Fibroblast of lung (primary cell): ENCODE measurements around the gene KIF19. TPM values are rescaled to one million over a fixed set of nuclear protein-coding genes. Genes with fewer than 3 reads are reported as not detected.

Source experiments
- DNase-seq, 2 donors: peaks; one replicate each; pipeline versions ENCODE4 v3.0.0 to v3.0.0-alpha.2; 2010; ENCODE audit warnings: low read depth in 2 of 2
- H2AFZ ChIP-seq: 2 replicates; pipeline ENCODE4 v1.5.1; 2012; ENCODE audit warnings: low read length, control low read depth, inconsistent platforms
- H3K27ac ChIP-seq: 2 replicates; pipeline ENCODE4 v1.5.1; 2011; ENCODE audit warnings: low read length, control low read depth; ENCODE audit not compliant: insufficient read depth
- H3K27me3 ChIP-seq: 2 replicates; pipeline ENCODE4 v1.5.1; 2011; ENCODE audit warnings: mild to moderate bottlenecking, low read length; ENCODE audit not compliant: control insufficient read depth, insufficient read depth
- H3K36me3 ChIP-seq: 2 replicates; pipeline ENCODE4 v1.5.1; 2011; ENCODE audit warnings: low read length; ENCODE audit not compliant: control insufficient read depth, insufficient read depth
- H3K4me1 ChIP-seq: 2 replicates; pipeline ENCODE4 v1.5.1; 2011; ENCODE audit warnings: low read length; ENCODE audit not compliant: control insufficient read depth, insufficient read depth; ENCODE audit errors: extremely low read depth
- H3K4me2 ChIP-seq: 2 replicates; pipeline ENCODE4 v1.5.1; 2011; ENCODE audit warnings: low read length, control low read depth; ENCODE audit not compliant: insufficient read depth; ENCODE audit errors: extremely low read depth
- H3K4me3 ChIP-seq, 4 experiments: fragments of 200-600 bp in 1 of 4; sonication (generic) in 1 of 4; replicated peaks in 1 of 4; 2 replicates each; pipeline ENCODE4 v1.5.1; 2011 to 2016; ENCODE audit warnings: low read length in 4 of 4, low read depth in 3 of 4, mild to moderate bottlenecking in 3 of 4, control low read depth in 2 of 4, inconsistent platforms in 1 of 4, mixed read lengths in 1 of 4; ENCODE audit not compliant: insufficient read depth in 1 of 4; ENCODE audit errors: control extremely low read depth in 1 of 4
- H3K79me2 ChIP-seq: 2 replicates; pipeline ENCODE4 v1.5.1; 2012; ENCODE audit warnings: mild to moderate bottlenecking, low read length, inconsistent platforms; ENCODE audit not compliant: control insufficient read depth, insufficient read depth
- H3K9ac ChIP-seq: 2 replicates; pipeline ENCODE4 v1.5.1; 2011; ENCODE audit warnings: mild to moderate bottlenecking, low read length, control low read depth; ENCODE audit not compliant: insufficient read depth
- H3K9me3 ChIP-seq: 2 replicates; pipeline ENCODE4 v1.5.1; 2012; ENCODE audit warnings: low read depth, low read length; ENCODE audit not compliant: control insufficient read depth, insufficient read depth
- H4K20me1 ChIP-seq: 2 replicates; pipeline ENCODE4 v1.5.1; 2011; ENCODE audit warnings: low read length; ENCODE audit not compliant: control insufficient read depth, insufficient read depth; ENCODE audit errors: extremely low read depth
- EZH2 ChIP-seq: IDR thresholded peaks from 2 replicates; pipeline ENCODE4 v1.5.1; 2012; ENCODE audit warnings: low read length, control low read depth, mild to moderate bottlenecking; ENCODE audit errors: missing control alignments
- polyA plus RNA-seq, 2 donors: library from polyadenylated mRNA; depleted of rRNA in 1 of 2; stranded (reverse) in 1 of 2; unstranded in 1 of 2; fragments of >200 nt; gene quantifications; 2 replicates each; pipeline ENCODE4 v1.2.1, GENCODE V29; 2011 to 2012; ENCODE audit warnings: missing spikeins in 1 of 2
- total RNA-seq: library from RNA; depleted of rRNA; stranded (reverse); fragments of >200 nt; gene quantifications from 2 replicates; pipeline ENCODE4 v1.2.1, GENCODE V29; 2014
- TF ChIP-seq, protein P1 (sequence below), 2 donors: IDR thresholded peaks in 1 of 2; conservative IDR thresholded peaks in 1 of 2; 1 replicate in 1 of 2; 2 replicates in 1 of 2; pipeline ENCODE4 v1.5.1; 2011 to 2012; ENCODE audit warnings: low read length in 2 of 2, control low read depth in 1 of 2, inconsistent platforms in 1 of 2, low read depth in 1 of 2, mild to moderate bottlenecking in 1 of 2

The KIF19 gene
- total and polyA plus RNA-seq, 2 donors (not counting 1 experiment from before 2014, with no cell fraction given) = under 0.01 TPM; not detected in 1

- TF ChIP-seq, protein P1, sequence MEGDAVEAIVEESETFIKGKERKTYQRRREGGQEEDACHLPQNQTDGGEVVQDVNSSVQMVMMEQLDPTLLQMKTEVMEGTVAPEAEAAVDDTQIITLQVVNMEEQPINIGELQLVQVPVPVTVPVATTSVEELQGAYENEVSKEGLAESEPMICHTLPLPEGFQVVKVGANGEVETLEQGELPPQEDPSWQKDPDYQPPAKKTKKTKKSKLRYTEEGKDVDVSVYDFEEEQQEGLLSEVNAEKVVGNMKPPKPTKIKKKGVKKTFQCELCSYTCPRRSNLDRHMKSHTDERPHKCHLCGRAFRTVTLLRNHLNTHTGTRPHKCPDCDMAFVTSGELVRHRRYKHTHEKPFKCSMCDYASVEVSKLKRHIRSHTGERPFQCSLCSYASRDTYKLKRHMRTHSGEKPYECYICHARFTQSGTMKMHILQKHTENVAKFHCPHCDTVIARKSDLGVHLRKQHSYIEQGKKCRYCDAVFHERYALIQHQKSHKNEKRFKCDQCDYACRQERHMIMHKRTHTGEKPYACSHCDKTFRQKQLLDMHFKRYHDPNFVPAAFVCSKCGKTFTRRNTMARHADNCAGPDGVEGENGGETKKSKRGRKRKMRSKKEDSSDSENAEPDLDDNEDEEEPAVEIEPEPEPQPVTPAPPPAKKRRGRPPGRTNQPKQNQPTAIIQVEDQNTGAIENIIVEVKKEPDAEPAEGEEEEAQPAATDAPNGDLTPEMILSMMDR (conservative IDR thresholded peaks at IDR 0.05 in 1 of 2, IDR thresholded peaks at IDR 0.05 in 1 of 2; ENCODE audit: low read depth in 1 of 2, low read length in 2 of 2) = no peak
- TF ChIP-seq EZH2 = no peak
- peak in 1 of 2 donors; percentile 21 for DNase-seq
- H3K79me2 ChIP-seq = no peaks in the 10 kb centered on the region
Measured at GRCh38 chr17:74307984-74308773, 17.8 kb upstream of the KIF19 start.

DNA sequence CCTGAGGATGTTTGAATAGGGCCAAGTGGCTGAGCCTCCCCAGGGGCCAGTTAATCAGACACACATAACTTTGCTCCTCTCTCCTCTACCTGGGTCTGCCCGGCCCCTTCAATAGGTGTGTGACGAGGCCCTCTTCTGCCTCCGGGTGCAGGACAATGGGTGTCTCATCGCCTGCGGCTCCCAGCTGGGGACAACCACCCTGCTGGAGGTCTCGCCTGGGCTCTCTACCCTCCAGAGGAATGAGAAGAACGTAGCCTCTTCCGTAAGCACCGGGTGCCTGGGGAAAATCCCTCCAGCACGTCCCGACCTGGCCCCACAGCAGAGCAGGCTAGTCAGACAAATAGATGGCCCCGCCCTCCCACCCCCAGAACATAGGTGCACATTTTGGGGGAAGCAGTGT, 16.1 kb upstream of the KIF19 start:
- H3K36me3 ChIP-seq = no peaks in the 10 kb centered on the region
- no peak overlapping the region for H3K9ac ChIP-seq
- H3K4me1 ChIP-seq = no peaks in the 10 kb centered on the region
- H3K4me2 ChIP-seq = no peak overlapping the region
- no peaks in the 10 kb centered on the region for H3K9me3 ChIP-seq
- H2AFZ ChIP-seq = no peak overlapping the region
- no peaks in the 10 kb centered on the region for H3K27me3 ChIP-seq
- H3K4me3 ChIP-seq = no peak overlapping the region
- DNase-seq = no peak
- H3K79me2 ChIP-seq = no peaks in the 10 kb centered on the region
- TF ChIP-seq, protein P1 (conservative IDR thresholded peaks at IDR 0.05 in 1 of 2, IDR thresholded peaks at IDR 0.05 in 1 of 2; ENCODE audit: low read depth in 1 of 2, low read length in 2 of 2) = no peak
- TF ChIP-seq EZH2 = no peak
- no peak overlapping the region for H3K27ac ChIP-seq
- H4K20me1 ChIP-seq = no peaks in the 10 kb centered on the region

More at GRCh38 chr17:74307984-74308773, 17.8 kb upstream of the KIF19 start:
- H3K4me1 ChIP-seq = no peaks in the 10 kb centered on the region
- H3K36me3 ChIP-seq = no peaks in the 10 kb centered on the region
- H4K20me1 ChIP-seq = no peaks in the 10 kb centered on the region
- no peak overlapping the region for H3K4me2 ChIP-seq
- H3K9ac ChIP-seq = no peak overlapping the region
- H3K9me3 ChIP-seq = no peaks in the 10 kb centered on the region
- H3K27ac ChIP-seq = no peak overlapping the region
- no peak overlapping the region for H3K4me3 ChIP-seq
- no peaks in the 10 kb centered on the region for H3K27me3 ChIP-seq
- no peak overlapping the region for H2AFZ ChIP-seq

DNA sequence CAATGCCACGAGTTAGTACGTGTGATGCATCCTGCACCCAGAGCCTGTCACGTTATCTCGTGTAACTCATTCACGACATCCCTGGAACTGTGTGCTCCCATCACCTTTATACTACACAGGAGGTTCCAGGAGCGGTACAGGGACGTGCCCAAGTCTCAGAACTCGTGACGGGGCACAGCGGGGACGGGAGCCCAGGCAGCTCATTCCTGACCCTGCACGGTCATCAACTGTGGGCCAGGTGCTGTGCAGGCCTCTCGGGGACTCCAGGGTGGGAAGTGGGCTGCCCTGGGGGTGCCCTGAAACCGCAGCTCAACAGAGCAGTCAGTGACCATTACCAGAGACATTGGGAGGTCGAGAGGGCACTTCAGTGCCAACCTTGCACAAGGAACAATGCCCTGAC, 11.1 kb upstream of the KIF19 start:
- no peak for DNase-seq
- TF ChIP-seq, protein P1 (conservative IDR thresholded peaks at IDR 0.05 in 1 of 2, IDR thresholded peaks at IDR 0.05 in 1 of 2; ENCODE audit: low read depth in 1 of 2, low read length in 2 of 2) = no peak
- no peak for TF ChIP-seq EZH2
- H3K4me2 ChIP-seq = no peak overlapping the region
- no peak overlapping the region for H3K4me3 ChIP-seq
- no peaks in the 10 kb centered on the region for H4K20me1 ChIP-seq
- no peak overlapping the region for H3K9ac ChIP-seq
- no peak overlapping the region for H3K27ac ChIP-seq
- H3K27me3 ChIP-seq = no peaks in the 10 kb centered on the region
- no peaks in the 10 kb centered on the region for H3K79me2 ChIP-seq
- H3K9me3 ChIP-seq = no peaks in the 10 kb centered on the region
- H3K4me1 ChIP-seq = no peaks in the 10 kb centered on the region
- no peak overlapping the region for H2AFZ ChIP-seq
- no peaks in the 10 kb centered on the region for H3K36me3 ChIP-seq
